ENCODE data around the gene STMN1. TPM values are rescaled to one million over a fixed set of nuclear protein-coding genes. Genes with fewer than 3 reads are reported as not detected.
A peak's percentile ranks its signal among the peaks of the same experiment; 100 is the strongest.

Gene STMN1
- total RNA-seq, 1 experiment from 2014 or later: 349 TPM

DNA sequence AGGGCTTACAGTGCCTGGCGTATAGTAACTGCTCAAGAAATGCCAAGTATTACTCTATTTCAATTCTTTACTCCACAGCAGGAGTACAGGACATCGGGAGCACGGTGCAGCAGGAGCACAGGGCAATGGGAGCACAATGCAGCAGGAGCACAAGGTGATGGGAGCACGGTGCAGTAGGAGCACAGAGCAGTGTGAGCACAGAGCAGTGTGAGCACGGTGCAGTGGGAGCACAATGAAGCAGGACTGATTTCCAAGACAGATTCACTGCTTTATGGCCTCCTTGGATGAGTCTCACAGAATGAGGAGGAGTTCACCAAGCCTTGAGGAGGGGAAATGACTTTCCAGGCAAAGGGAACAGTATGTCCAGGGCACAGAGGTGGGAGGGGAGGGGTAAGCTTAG lies 25.7 kb downstream of the STMN1 start:
- no peaks in the 10 kb centered on the region for H3K27me3 ChIP-seq (ENCODE audit: insufficient read depth, low read depth)
- ChIA-PET POLR2A (ENCODE audit: unreplicated experiment) (interaction anchor here (0.6 kb wide), 1 partner anchor 156 kb away, joined by 3 read pairs; no protein-coding TSS in a partner anchor), CTCF (no interaction called here)
- H3K9me2 ChIP-seq (ENCODE audit: insufficient read depth): no peaks in the 10 kb centered on the region
- H3K79me2 ChIP-seq (ENCODE audit: low read depth): no peaks in the 10 kb centered on the region
- intact Hi-C loops (cut with micrococcal nuclease; ENCODE audit: unreplicated experiment): no loop called here
- no peak overlapping the region for H3K4me3 ChIP-seq
- no peak for TF ChIP-seq EZH2 (IDR thresholded peaks at IDR 0.05; ENCODE audit: low read depth)
- TF ChIP-seq, protein P1, sequence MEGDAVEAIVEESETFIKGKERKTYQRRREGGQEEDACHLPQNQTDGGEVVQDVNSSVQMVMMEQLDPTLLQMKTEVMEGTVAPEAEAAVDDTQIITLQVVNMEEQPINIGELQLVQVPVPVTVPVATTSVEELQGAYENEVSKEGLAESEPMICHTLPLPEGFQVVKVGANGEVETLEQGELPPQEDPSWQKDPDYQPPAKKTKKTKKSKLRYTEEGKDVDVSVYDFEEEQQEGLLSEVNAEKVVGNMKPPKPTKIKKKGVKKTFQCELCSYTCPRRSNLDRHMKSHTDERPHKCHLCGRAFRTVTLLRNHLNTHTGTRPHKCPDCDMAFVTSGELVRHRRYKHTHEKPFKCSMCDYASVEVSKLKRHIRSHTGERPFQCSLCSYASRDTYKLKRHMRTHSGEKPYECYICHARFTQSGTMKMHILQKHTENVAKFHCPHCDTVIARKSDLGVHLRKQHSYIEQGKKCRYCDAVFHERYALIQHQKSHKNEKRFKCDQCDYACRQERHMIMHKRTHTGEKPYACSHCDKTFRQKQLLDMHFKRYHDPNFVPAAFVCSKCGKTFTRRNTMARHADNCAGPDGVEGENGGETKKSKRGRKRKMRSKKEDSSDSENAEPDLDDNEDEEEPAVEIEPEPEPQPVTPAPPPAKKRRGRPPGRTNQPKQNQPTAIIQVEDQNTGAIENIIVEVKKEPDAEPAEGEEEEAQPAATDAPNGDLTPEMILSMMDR (conservative IDR thresholded peaks at IDR 0.05): no peak
- no peak for DNase-seq
- no peaks in the 10 kb centered on the region for H3K9me3 ChIP-seq (ENCODE audit: insufficient read depth, low read depth)
- BruUV-seq (replicated peaks): no TSS peak
- no peak overlapping the region for H2AFZ ChIP-seq
- H3K36me3 ChIP-seq (ENCODE audit: low read depth): no peaks in the 10 kb centered on the region
- peaks cover 10% of the 10 kb centered on the region for H3F3A ChIP-seq (ENCODE audit: insufficient read depth, low read depth)
- peaks cover 35% of the 10 kb centered on the region for H3K4me1 ChIP-seq (replicated peaks; ENCODE audit: insufficient read depth)
- no peak overlapping the region for H3K4me2 ChIP-seq
- no peak overlapping the region for H3K27ac ChIP-seq
- H4K20me1 ChIP-seq (ENCODE audit: insufficient read depth): no peaks in the 10 kb centered on the region

DNA sequence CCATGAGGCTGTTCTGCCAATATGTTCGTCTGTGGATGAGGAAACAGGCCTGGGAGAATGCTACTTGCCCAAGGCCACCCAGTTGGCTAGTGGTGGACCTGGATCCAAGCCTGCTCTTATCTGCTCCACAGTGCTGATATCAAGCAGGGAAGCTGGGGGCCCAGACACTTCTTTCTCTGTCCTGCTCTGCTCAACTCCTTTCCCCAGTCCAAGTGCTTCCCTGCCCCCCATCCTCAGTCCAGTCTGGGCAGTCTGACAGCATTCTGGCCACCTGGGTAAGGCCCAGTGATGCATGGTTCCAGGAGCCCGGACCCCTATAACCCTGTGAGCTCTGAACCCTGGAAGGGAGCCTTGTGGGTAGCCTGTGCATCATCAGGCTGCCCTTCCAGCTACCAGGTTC lies 26.5 kb downstream of the STMN1 start:
- Histone ChIP-seq H3K4me3 (no peak overlapping the region), H3K4me1 (replicated peaks; ENCODE audit: insufficient read depth) (peaks cover 35% of the 10 kb centered on the region), H3K4me2 (0 out of 2 replicates have a peak overlapping the region, but pooled peaks have one; percentile 7), H4K20me1 (ENCODE audit: insufficient read depth) (no peaks in the 10 kb centered on the region), H3F3A (ENCODE audit: insufficient read depth, low read depth) (peaks cover 10% of the 10 kb centered on the region), H2AFZ (no peak overlapping the region), H3K27ac (no peak overlapping the region), H3K9me2 (ENCODE audit: insufficient read depth) (no peaks in the 10 kb centered on the region), H3K9me3 (ENCODE audit: insufficient read depth, low read depth) (no peaks in the 10 kb centered on the region), H3K79me2 (ENCODE audit: low read depth) (peaks cover 2% of the 10 kb centered on the region), H3K27me3 (ENCODE audit: insufficient read depth, low read depth) (no peaks in the 10 kb centered on the region), H3K36me3 (ENCODE audit: low read depth) (no peaks in the 10 kb centered on the region)
- ChIA-PET CTCF (no interaction called here), POLR2A (ENCODE audit: unreplicated experiment) (no interaction called here)
- intact Hi-C loops (cut with micrococcal nuclease; ENCODE audit: unreplicated experiment): loop anchor here (1.0 kb wide), 1 partner anchor 13 kb away; no protein-coding TSS in a partner anchor
- no peak for TF ChIP-seq EZH2 (IDR thresholded peaks at IDR 0.05; ENCODE audit: low read depth)
- TF ChIP-seq, protein P1 (conservative IDR thresholded peaks at IDR 0.05): no peak
- DNase-seq: peak in 1 of 2 experiments; percentile 40
- BruUV-seq (replicated peaks): no TSS peak

DNA sequence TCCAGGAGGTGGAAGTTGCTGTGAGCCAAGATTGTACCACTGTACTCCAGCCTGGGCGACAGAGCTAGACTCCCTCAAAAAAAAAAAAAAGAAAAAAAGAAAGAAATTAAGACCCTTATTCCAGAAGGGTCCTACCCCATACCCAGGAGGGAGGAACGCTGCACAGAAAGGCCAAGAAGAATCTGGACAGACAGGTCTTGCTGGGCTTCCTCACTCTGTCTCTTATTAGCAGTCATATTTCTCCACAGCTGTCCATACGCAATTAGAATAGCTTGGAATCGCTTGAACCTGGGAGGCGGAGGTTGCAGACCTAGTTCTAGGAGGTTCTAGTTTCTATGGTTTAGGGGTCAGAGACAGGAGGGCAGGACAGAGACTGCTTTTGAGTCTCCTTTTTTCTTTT lies 27.5 kb downstream of the STMN1 start:
- no peaks in the 10 kb centered on the region for H3K9me3 ChIP-seq (ENCODE audit: insufficient read depth, low read depth)
- TF ChIP-seq, protein P1 (conservative IDR thresholded peaks at IDR 0.05): no peak
- no peak for TF ChIP-seq EZH2 (IDR thresholded peaks at IDR 0.05; ENCODE audit: low read depth)
- peaks cover 11% of the 10 kb centered on the region for H3K79me2 ChIP-seq (ENCODE audit: low read depth)
- BruUV-seq (replicated peaks): no TSS peak
- no peaks in the 10 kb centered on the region for H3K9me2 ChIP-seq (ENCODE audit: insufficient read depth)
- peak in 1 of 2 experiments; percentile 56 for DNase-seq
- H3K36me3 ChIP-seq (ENCODE audit: low read depth): no peaks in the 10 kb centered on the region
- H3K27ac ChIP-seq: peak overlapping the region; percentile 27; the same call in 1 of the 2 replicates
- no peak overlapping the region for H2AFZ ChIP-seq
- no peaks in the 10 kb centered on the region for H3K27me3 ChIP-seq (ENCODE audit: insufficient read depth, low read depth)
- peaks cover 10% of the 10 kb centered on the region for H3F3A ChIP-seq (ENCODE audit: insufficient read depth, low read depth)
- H4K20me1 ChIP-seq (ENCODE audit: insufficient read depth): no peaks in the 10 kb centered on the region
- POLR2A ChIA-PET (ENCODE audit: unreplicated experiment): interaction anchor here (0.6 to 0.9 kb wide), 2 partner anchors 11 to 1906 kb away, joined by 3 to 13 read pairs; no protein-coding TSS in a partner anchor
- no peak overlapping the region for H3K4me3 ChIP-seq
- peak overlapping the region; percentile 50 for H3K4me2 ChIP-seq
- intact Hi-C loops (cut with micrococcal nuclease; ENCODE audit: unreplicated experiment): loop anchor here (1.0 kb wide), 1 partner anchor 14 kb away; no protein-coding TSS in a partner anchor
- peaks cover 37% of the 10 kb centered on the region for H3K4me1 ChIP-seq (replicated peaks; ENCODE audit: insufficient read depth)
- CTCF ChIA-PET: no interaction called here
